Mucosa of descending colon (tissue), 3 donors: ENCODE measurements around the gene ARHGEF28. TPM values are rescaled to one million over a fixed set of nuclear protein-coding genes. Genes with fewer than 3 reads are reported as not detected.

Experiments
- ATAC-seq: fragments of 200-7000 bp; cut with Tn5 transposase; one replicate; pipeline ENCODE4 v1.9.1; 2020; ENCODE audit warnings: mild to moderate bottlenecking, moderate library complexity
- DNase-seq, 3 donors: peaks; one replicate each; pipeline ENCODE4 v3.0.0-alpha.2; 2020
- H3K36me3 ChIP-seq: fragments of 200-600 bp; one replicate; pipeline ENCODE4 v1.8.0; 2021; ENCODE audit warnings: low read depth, mild to moderate bottlenecking
- H3K4me1 ChIP-seq: fragments of 200-600 bp; one replicate; pipeline ENCODE4 v1.8.0; 2021; ENCODE audit warnings: low read depth, mild to moderate bottlenecking
- H3K4me3 ChIP-seq: fragments of 200-600 bp; one replicate; pipeline ENCODE4 v1.8.0; 2021; ENCODE audit warnings: mild to moderate bottlenecking
- H3K9me3 ChIP-seq: fragments of 200-600 bp; one replicate; pipeline ENCODE4 v1.8.0; 2021; ENCODE audit warnings: mild to moderate bottlenecking
- CTCF ChIP-seq: fragments of 200-600 bp; IDR thresholded peaks from one replicate; pipeline ENCODE4 v1.8.0; 2022; ENCODE audit warnings: antibody characterized with exemption, mild to moderate bottlenecking
- intact Hi-C, 2 donors: fragments of 100-400 bp; cut with DNase I in 1 of 2; cut with micrococcal nuclease in 1 of 2; formaldehyde crosslinking; loops; one replicate each; pipeline versions ENCODE4 v1.11.0 to v1.11.1; 2022; cut with DNase I, micrococcal nuclease
- total RNA-seq, 3 donors: library from RNA; stranded (reverse); fragmentation: NEBNext Ultra II Directional in 2 of 3; extraction: Animal tissue kit (Norgen Biotek cat#: 25700) in 2 of 3; gene quantifications; one replicate each; pipeline versions ENCODE4 v1.2.1 to v1.2.4, GENCODE V29; 2021 to 2023
- donor health status: DM: no; HTN: no; CAD: no; lungs with moderate emphysema.
- donor health status: DM: no; HTN: no; CAD: no.
- donor health status: DM: no; HTN: yes; CAD: no.

The ARHGEF28 gene
- total RNA-seq, 3 donors from 2014 or later = 5.4 to 21.7 (median 11.6) TPM

- DNase-seq (no peak), ATAC-seq (no peak)
- Histone ChIP-seq H3K36me3 (no peaks in the 10 kb centered on the region), H3K4me3 (no peak overlapping the region), H3K9me3 (no peaks in the 10 kb centered on the region), H3K4me1 (no peaks in the 10 kb centered on the region)
- intact Hi-C loops = no loop called here
- no peak for TF ChIP-seq CTCF
Measured at GRCh38 chr5:73890569-73890968, 264.6 kb downstream of the ARHGEF28 start.

- DNase-seq = no peak
- Histone ChIP-seq H3K4me1 (no peaks in the 10 kb centered on the region), H3K36me3 (no peaks in the 10 kb centered on the region), H3K9me3 (no peaks in the 10 kb centered on the region), H3K4me3 (no peak overlapping the region)
- intact Hi-C loops = no loop called here
- ATAC-seq = no peak
- TF ChIP-seq CTCF = no peak
Measured at GRCh38 chr5:73892218-73892617, 266.2 kb downstream of the ARHGEF28 start.

GRCh38 chr5:73892806-73893205 lies 266.8 kb downstream of the ARHGEF28 start:
- H3K36me3 ChIP-seq = no peaks in the 10 kb centered on the region

GRCh38 chr5:73893813-73894212 lies 267.8 kb downstream of the ARHGEF28 start:
- no peaks in the 10 kb centered on the region for H3K36me3 ChIP-seq
- H3K9me3 ChIP-seq = no peaks in the 10 kb centered on the region
- DNase-seq (no peak), ATAC-seq (no peak)
- intact Hi-C loops = no loop called here
- no peak for TF ChIP-seq CTCF
- no peak overlapping the region for H3K4me3 ChIP-seq
- no peaks in the 10 kb centered on the region for H3K4me1 ChIP-seq

More at GRCh38 chr5:73892806-73893205, 266.8 kb downstream of the ARHGEF28 start:
- DNase-seq = no peak
- intact Hi-C loops = no loop called here
- TF ChIP-seq CTCF = no peak
- no peak overlapping the region for H3K4me3 ChIP-seq
- no peak for ATAC-seq
- H3K9me3 ChIP-seq = no peaks in the 10 kb centered on the region
- no peaks in the 10 kb centered on the region for H3K4me1 ChIP-seq

GRCh38 chr5:73894860-73895259 lies 268.9 kb downstream of the ARHGEF28 start:
- Histone ChIP-seq H3K9me3 (no peaks in the 10 kb centered on the region), H3K4me3 (no peak overlapping the region), H3K4me1 (no peaks in the 10 kb centered on the region), H3K36me3 (no peaks in the 10 kb centered on the region)
- no peak for ATAC-seq
- intact Hi-C loops = no loop called here
- no peak for TF ChIP-seq CTCF
- DNase-seq = no peak

GRCh38 chr5:73895471-73895870 lies 269.5 kb downstream of the ARHGEF28 start:
- DNase-seq = no peak
- no peak for TF ChIP-seq CTCF
- Histone ChIP-seq H3K4me3 (no peak overlapping the region), H3K9me3 (no peaks in the 10 kb centered on the region), H3K36me3 (no peaks in the 10 kb centered on the region), H3K4me1 (no peaks in the 10 kb centered on the region)
- no peak for ATAC-seq
- intact Hi-C loops = no loop called here
